Measurements from ENCODE around the gene SDE2.
"Not testable (repeated sequence)": the region's sequence is repeated elsewhere in the genome, so short reads cannot be mapped to it uniquely, and the experiment has no call there.

The SDE2 gene

GRCh38 chr1:226004396-226004795, 5.3 kb upstream of the SDE2 start:
- DNase-seq = no peak

- DNase-seq = no peak
Measured at GRCh38 chr1:226003502-226004170, 4.5 kb upstream of the SDE2 start.

DNA sequence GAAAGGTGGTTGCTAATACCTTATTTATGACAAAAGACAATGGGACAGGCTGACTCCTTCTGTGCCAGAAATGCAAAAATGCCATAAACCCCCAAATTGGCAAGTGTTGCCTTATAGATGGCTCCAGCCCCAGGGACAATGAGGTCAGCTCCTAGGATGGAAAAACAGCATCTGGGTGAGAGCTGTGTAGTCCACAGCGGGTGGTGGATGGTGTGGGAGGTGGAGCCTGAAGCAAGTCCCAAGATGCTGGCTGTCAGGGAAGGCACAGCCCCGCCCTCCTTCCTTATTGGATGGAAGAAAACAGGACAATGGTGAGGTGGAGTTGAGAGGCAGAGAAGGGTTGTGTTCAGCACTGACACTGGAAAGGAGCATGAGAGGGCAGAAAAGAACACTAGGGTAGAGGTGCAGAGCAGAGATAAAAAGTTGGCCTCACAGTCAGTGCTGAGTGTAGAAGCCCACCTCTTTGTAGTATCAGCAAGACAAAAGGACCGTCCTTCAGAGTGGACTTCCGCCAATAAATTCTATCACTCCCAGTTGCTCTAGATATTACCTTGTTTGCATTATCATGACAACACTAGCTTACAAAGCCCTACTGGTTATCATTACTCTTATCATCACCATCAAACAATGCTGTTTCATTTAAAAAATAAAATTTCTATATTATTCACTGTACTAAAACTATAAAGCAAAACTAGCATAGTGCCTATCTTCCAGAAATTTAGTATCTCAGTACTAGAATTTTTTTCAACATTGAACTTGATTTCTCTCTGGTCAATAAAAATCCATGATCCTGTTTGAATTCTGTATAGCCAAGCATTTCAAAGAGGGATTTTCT, 3.7 kb upstream of the SDE2 start:
- peak; percentile 35 to 71 for DNase-seq

DNA sequence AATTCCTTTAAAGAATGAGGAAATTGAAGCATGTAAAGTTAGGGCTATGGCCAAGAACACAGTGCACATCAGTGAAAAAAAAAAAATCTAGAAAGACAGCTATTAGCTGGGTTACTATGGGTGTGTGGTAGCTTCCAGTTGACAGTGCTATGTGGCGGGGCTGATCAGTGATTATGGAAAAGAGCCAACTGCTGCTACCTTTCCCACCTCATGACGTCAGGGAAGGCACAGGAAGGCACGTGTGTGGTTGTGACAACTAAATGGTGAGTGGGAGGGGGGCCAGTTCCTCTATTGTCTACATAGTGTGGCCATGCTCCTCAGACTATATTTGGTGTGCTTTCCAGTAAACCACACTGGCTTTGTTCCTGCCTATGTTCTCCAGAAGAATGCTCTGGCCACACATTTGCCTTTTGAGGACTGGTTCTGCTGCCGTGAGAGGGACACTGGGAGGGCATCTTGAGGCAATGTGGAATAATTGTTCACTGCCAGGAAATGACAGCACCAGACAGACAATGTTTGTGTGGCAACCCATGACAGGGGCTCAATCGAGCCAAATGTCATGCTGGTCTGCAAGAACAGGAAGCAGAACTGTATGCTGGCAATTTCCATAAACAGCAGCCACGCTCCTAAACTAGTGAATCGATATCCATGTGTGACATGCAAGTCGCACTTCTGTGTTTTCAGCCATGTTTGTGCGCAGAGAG, 3.0 kb upstream of the SDE2 start:
- DNase-seq = peak; percentile 85 to 86

- no peak for DNase-seq
Measured at GRCh38 chr1:226001088-226001487, 1.9 kb upstream of the SDE2 start.

- DNase-seq = not testable (repeated sequence)
Measured at GRCh38 chr1:226000493-226001081, 1.4 kb upstream of the SDE2 start.

DNA sequence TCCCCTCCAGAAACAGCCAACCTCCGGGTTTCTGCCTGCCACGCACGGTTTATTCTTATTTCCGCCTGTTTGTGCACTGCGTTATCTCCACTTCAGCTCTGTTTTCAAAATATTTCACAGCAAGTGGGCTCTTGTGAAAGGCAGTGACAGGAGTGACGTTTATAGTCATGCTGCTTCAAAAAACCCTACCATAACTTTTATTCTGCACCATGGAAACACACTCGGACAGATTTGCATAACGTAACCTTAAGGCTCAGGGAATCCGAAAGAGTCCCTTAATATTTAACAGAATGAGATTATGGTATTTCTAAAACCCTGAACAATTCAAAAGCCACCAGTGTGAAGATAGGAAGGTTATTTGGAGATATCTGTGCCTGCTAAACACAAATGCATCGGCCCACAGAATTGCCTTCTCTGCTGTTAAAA, 782 bp upstream of the SDE2 start:
- peak in 1 of 2 donors; percentile 97 for DNase-seq

DNA sequence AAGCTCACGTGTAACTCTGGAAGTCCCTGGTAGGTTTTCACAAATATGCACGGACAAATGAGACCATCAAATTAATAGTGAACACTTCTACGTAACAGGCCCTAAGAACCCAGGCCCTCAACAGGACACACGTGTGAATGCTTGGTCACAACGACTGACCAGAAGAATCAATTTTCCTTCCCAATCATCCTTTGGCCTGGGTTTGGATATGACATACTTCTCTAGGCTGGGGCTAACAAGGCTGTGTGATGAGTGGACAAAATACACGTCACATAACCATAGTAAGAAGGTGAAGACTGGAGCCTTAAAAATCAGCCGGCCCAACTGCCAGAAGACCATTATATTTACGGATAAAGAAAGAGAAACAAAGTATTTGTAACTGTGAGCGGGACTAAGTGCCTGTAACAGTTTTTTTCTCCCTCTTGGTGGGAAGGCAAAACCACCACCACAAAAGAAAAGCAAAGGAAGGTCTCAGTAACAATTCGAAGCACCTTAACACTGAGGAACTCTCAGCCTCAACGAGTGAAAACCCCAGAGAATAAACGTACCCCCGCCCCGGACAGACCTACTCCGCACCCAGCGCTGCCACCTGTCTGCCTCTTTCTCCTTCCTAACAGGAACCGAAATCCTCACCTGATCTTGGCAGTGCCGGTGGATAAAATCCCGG, 450 bp downstream of the SDE2 start:
- DNase-seq = no peak

- DNase-seq = peak in 1 of 2 donors; percentile 77
Measured at GRCh38 chr1:225996946-225997545, 2.1 kb downstream of the SDE2 start.

DNA sequence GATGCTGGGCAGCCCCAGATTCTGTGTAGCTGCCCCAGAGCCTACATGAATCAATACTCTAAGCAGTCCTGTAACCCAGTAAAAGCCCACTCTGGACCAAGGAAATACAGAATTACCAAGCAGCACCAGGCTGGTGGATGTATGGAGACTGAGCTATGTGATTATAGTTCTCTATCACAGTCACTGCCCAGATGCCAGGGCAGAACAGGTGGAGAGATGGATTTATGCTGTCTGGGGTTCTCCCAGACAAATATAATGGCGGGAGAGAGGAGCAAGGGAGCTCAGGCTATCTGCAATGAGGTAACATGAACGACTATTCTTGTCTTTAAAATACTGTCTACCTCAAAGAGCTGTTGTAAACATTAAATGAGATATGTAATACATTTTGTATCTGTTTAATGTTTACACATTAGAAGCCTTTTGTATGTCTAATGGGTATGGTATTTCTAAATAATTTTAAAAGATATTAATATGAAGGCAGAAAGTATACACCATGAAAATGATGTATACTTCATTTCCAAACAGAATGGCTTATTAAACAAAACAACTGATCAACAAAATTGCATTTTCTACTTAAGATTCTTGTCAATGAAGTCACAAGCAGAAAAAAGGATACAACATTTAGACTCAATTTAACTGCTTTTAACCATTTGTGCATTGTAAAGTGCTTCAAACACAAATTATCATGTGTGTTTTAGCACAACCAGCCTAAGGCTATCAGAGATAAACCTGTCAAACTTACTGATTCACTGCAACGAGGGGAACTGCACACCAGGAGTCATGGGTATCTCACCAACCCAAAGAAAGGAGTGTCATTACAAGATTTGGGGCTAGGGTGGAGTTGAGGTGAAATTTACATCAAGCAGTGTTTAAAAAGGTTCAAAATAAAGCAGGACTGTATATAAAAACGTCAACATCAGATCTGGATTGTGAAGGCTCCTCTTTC, 3.0 kb downstream of the SDE2 start:
- DNase-seq = peak in 1 of 2 donors; percentile 11

- DNase-seq = no peak
Measured at GRCh38 chr1:225990705-225991464, 8.3 kb downstream of the SDE2 start.

GRCh38 chr1:225987491-225988316, 11.4 kb downstream of the SDE2 start:
- peak in 1 of 2 donors; percentile 25 for DNase-seq

GRCh38 chr1:225981714-225982113, 17.4 kb downstream of the SDE2 start:
- DNase-seq = no peak

DNA sequence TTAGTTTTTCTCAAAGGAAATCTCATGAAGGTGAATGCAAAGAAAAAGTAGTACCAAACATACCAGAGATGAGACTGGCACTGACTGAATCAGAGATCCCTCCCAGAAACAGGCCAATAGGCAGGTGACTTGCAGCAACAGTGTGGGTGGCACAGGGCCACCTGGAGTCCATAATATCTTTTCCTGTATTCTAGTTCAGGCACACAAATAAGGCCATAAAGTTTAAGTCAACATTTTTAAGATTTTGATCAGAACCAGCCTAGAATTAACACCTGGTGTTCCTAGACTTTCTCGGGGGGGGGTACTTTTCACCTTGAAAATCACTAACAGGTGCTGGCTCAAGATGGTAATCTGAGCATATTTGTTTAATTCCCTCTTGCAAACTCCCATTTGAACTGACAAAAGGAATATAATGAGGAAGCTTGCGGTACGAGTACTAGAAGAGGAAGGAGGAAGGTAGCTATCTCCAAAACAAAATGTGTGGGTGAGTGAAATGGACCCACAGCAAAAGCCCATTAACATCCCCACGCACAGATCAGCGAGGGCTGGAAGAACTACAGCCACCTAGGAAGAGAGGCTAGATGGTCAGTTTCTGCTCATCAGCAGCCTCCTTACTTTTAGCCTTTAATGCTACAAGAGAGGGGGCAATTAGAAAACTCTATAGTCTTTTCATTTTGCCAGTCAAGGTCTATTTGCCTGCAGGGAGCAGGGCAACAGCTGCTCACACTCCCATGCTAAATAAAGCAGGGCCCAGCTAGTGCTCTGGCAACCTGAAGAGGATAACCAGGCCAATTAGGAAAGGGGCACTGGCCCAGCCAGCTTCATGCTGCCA, 18.9 kb downstream of the SDE2 start:
- no peak for DNase-seq

GRCh38 chr1:225979421-225979820, 19.7 kb downstream of the SDE2 start:
- no peak for DNase-seq

DNA sequence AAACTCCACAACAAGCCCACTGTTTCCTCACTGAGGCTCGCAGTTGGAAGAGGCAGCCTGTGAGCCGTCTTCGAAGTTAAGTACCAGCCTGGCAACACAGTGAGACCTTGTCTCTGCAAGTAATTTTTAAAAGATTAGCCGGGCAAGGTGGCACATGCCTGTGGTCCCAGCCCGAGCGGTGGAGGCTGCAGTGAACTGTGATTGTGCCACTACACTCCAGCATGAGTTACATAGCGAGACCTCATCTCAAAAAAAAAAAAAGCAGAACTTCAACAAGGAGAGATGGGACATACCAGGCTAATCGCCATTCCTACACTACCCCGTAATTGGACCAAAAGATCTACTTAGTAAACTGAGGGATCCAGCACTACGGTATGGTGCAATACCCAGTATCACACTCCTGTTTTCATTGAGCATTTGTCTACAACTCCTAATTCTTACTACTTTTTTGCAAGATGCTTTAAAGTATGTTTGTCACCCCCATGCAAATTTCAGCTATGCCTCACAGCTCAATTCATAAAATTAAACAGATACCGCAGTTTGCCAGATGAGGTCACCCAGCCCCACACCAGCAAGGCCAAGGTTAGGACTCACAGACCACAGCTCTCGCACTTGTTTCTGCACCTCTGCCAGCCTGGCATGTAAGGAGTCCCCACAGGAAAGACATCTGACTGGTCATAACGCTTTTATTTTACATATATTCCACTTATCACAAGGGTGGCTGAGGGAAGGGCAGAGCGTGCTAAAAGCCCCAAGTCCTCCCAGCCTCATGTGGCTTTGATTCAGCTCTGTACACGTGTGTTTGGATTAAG, 21.0 kb downstream of the SDE2 start:
- no peak for DNase-seq

- DNase-seq = not testable (repeated sequence)
Measured at GRCh38 chr1:225975146-225975545, 24.0 kb downstream of the SDE2 start.

Data from bone marrow (tissue), 2 donors.